ENCODE results near the gene AKAIN1. TPM values are rescaled to one million over a fixed set of nuclear protein-coding genes. Genes with fewer than 3 reads are reported as not detected.

Gene AKAIN1
- total RNA-seq, 4 donors from 2014 or later = not detected

DNA sequence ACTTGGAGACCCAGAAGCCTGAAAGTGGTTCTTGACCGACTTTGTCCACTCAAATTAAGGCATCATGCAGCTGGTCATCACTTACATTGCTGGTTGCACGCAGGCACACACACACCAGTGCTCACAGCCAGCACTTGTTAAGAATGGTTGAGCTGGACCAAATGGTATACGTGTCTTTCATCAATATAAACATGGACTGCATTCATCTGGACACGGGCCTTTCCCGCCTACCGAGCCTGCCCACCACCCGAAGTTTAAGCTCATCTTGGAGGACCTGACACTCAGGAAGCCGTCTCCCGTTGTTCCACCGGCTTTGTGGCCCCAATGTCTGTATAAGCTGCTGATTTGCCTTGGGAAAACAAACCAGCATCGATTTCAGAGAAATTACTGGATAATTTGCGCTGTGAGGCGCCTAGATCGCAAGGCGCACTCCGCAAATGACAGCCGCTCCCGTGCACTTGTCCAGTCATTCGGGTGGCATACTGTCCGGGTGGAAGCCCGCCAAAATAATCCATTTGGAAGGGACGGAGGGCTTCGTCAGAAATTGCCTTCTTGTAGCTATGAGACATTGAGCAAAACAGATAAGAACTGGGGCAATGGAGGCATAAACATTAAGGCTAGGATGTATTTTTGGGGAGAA is 40.1 kb upstream of the AKAIN1 start:
- H3K4me3 ChIP-seq (replicated peaks in 1 of 3) = peak overlapping the region; percentile 48 to 81 (median 68)
- intact Hi-C loops (cut with DNase I) = loop anchor here (5.0 kb wide), 1 partner anchor 60 kb away; the partner anchor contains the start of gene ZBTB14
- DNase-seq = no peak
- H3K9me3 ChIP-seq = no peaks in the 10 kb centered on the region
- H3K27me3 ChIP-seq = no peaks in the 10 kb centered on the region
- H3K36me3 ChIP-seq = no peaks in the 10 kb centered on the region
- H3K4me1 ChIP-seq = peaks cover 13 to 15% of the 10 kb centered on the region in 2 donors
- WGBS, 2 donors = 4 to 5% methylated on average over 23 of the region's 23 CpGs
- H3K27ac ChIP-seq = peak overlapping the region; percentile 94 to 99 (median 98)
- TF ChIP-seq POLR2A (IDR thresholded peaks at IDR 0.05) = no peak
- no peak for TF ChIP-seq CTCF (IDR thresholded peaks at IDR 0.05)

DNA sequence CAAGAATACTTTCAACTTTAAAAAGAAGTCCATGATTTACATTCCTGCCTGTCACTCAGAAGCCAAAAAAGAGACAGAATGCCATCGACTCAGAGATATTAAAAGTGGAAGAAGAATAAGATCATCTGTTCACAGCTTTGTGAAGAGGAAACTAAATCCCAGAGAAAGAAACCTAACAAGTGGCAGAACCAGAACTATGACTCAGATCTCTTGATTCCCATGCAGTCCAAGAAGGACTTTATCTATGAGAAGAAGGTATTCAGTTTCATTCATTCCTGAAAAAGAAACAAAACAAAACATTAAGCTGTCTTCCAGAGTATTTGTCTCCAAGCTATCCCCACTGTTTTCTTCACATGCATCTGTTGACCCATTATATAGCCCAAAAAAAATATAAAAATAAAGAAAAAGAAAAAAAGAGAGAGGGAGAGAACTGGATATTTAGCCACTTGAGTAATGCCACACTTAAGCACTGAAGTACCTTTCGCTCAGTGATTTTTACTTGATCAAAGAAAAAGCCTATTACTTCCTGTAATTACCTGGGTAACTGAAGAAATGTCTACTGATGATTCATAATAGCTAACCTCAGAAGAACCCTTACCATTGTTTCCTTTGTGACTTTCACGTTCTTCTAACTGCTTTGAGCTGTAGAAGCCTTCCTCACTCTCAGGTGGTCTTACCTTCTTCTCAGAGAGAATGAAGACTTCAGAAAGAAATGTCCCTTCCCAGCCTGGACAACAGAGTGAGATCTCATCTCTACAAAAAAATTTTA is 17.7 kb upstream of the AKAIN1 start:
- Histone ChIP-seq H3K4me1 (no peaks in the 10 kb centered on the region), H3K36me3 (no peaks in the 10 kb centered on the region), H3K4me3 (replicated peaks in 1 of 3) (no peak overlapping the region), H3K9me3 (no peaks in the 10 kb centered on the region), H3K27ac (no peak overlapping the region), H3K27me3 (no peaks in the 10 kb centered on the region)
- DNase-seq = no peak
- intact Hi-C loops (cut with DNase I) = no loop called here
- TF ChIP-seq POLR2A (IDR thresholded peaks at IDR 0.05) (no peak), CTCF (IDR thresholded peaks at IDR 0.05) (no peak)
- WGBS, 2 donors = 58 to 59% methylated on average over 3 of the region's 3 CpGs

GRCh38 chr18:5207471-5208150 is 10.6 kb upstream of the AKAIN1 start:
- Histone ChIP-seq H3K9me3 (no peaks in the 10 kb centered on the region), H3K27me3 (no peaks in the 10 kb centered on the region), H3K27ac (no peak overlapping the region), H3K4me3 (replicated peaks in 1 of 3) (no peak overlapping the region), H3K36me3 (no peaks in the 10 kb centered on the region), H3K4me1 (no peaks in the 10 kb centered on the region)
- intact Hi-C loops (cut with DNase I) = no loop called here
- 34 to 37% methylated on average over 4 of the region's 4 CpGs for WGBS, 2 donors
- DNase-seq = no peak
- TF ChIP-seq POLR2A (IDR thresholded peaks at IDR 0.05) (no peak), CTCF (IDR thresholded peaks at IDR 0.05) (no peak)

DNA sequence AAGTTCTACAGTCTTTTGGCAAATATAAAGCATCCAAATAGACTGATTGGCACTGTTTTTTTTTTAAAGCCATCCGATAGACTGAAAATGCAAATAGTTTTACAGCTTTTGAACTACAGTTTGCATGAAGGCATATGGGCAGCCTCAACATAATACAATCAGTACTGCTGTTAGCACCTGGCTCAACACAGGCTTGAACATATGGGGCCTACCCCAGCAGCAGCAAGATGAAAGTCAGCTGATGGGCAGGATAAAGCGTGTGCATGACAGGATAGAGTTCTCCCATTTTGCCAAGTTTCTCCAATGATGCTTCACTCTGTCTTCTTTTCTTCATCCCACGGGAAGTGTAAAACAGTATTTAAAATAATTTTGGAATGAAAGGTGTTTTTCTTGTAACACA is 1.3 kb upstream of the AKAIN1 start:
- Histone ChIP-seq H3K36me3 (no peaks in the 10 kb centered on the region), H3K4me1 (no peaks in the 10 kb centered on the region), H3K27ac (no peak overlapping the region), H3K9me3 (no peaks in the 10 kb centered on the region), H3K27me3 (peaks cover 10% of the 10 kb centered on the region), H3K4me3 (replicated peaks in 1 of 3) (no peak overlapping the region)
- WGBS, 2 donors = 84 to 88% methylated on average over 3 of the region's 3 CpGs
- TF ChIP-seq POLR2A (IDR thresholded peaks at IDR 0.05) = no peak
- intact Hi-C loops (cut with DNase I) = no loop called here
- DNase-seq = no peak

DNA sequence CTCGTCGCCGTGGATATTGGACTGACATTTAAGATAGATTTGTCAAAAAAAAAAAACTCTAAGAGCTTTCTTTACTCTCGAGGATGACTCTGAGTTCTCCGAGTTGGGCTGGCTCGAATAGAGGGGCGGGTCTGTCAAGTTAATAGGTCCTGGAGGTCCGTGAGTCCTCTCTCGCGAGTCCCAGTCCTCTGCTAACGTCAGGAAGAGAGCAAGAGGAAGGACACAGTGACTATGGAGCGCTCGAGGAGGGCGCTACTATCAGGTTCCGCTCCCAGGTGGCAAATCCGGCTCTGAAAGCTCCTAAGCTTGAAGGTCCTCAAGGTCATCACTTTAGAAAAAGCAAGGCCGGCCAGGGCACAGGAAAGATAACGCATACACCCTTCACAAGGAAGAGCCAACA is 404 bp upstream of the AKAIN1 start:
- peaks cover 10% of the 10 kb centered on the region for H3K27me3 ChIP-seq
- no peak for DNase-seq
- intact Hi-C loops (cut with DNase I) = no loop called here
- WGBS, 2 donors = 6 to 10% methylated on average over 18 of the region's 18 CpGs
- TF ChIP-seq POLR2A (IDR thresholded peaks at IDR 0.05) (no peak), CTCF (IDR thresholded peaks at IDR 0.05) (no peak)
- no peaks in the 10 kb centered on the region for H3K4me1 ChIP-seq
- no peak overlapping the region for H3K27ac ChIP-seq
- no peaks in the 10 kb centered on the region for H3K36me3 ChIP-seq
- no peaks in the 10 kb centered on the region for H3K9me3 ChIP-seq
- H3K4me3 ChIP-seq (replicated peaks in 1 of 3) = no peak overlapping the region
